Heart right ventricle (tissue), 16 donors: ENCODE measurements around the gene HUNK. TPM values are rescaled to one million over a fixed set of nuclear protein-coding genes. Genes with fewer than 3 reads are reported as not detected.

Experiments used
- ATAC-seq, 8 donors: fragments of 200-7000 bp; cut with Tn5 transposase; one replicate each; pipeline ENCODE4 v1.9.1; 2020; ENCODE audit warnings: mild to moderate bottlenecking in 8 of 8, moderate library complexity in 8 of 8, moderate number of reproducible peaks in 1 of 8
- DNase-seq, 2 donors: peaks; one replicate each; pipeline ENCODE4 v3.0.0-alpha.2; 2020
- H3K27ac ChIP-seq, 10 donors: fragments of 200-600 bp; sonication (generic) in 2 of 10; one replicate each; pipeline versions ENCODE4 v1.5.0 to v1.8.0; 2020 to 2022; ENCODE audit warnings: mild to moderate bottlenecking in 3 of 10
- H3K27me3 ChIP-seq, 7 donors: fragments of 200-600 bp; one replicate each; pipeline ENCODE4 v1.8.0; 2021 to 2022; ENCODE audit warnings: mild to moderate bottlenecking in 2 of 7
- H3K36me3 ChIP-seq, 9 donors: fragments of 200-600 bp; sonication (generic) in 1 of 9; one replicate each; pipeline versions ENCODE4 v1.5.0 to v1.8.0; 2020 to 2022; ENCODE audit warnings: mild to moderate bottlenecking in 2 of 9
- H3K4me1 ChIP-seq, 9 donors: fragments of 200-600 bp; sonication (generic) in 1 of 9; one replicate each; pipeline versions ENCODE4 v1.5.0 to v1.8.0; 2020 to 2022; ENCODE audit warnings: mild to moderate bottlenecking in 4 of 9
- H3K4me3 ChIP-seq, 10 donors: fragments of 200-600 bp; sonication (generic) in 2 of 10; one replicate each; pipeline versions ENCODE4 v1.5.0 to v1.8.0; 2020 to 2022; ENCODE audit warnings: mild to moderate bottlenecking in 7 of 10, moderate library complexity in 2 of 10
- H3K9me3 ChIP-seq, 11 donors: fragments of 200-600 bp in 10 of 11; sonication (generic) in 2 of 11; one replicate each; pipeline versions ENCODE4 v1.5.0 to v1.8.0; 2013 to 2022; ENCODE audit warnings: mild to moderate bottlenecking in 2 of 11, control low read depth in 1 of 11, moderate library complexity in 1 of 11
- CTCF ChIP-seq, 9 donors: fragments of 200-600 bp; sonication (generic) in 2 of 9; IDR thresholded peaks; one replicate each; pipeline versions ENCODE4 v1.5.0 to v1.8.0; 2021 to 2022; ENCODE audit warnings: antibody characterized with exemption in 9 of 9, mild to moderate bottlenecking in 5 of 9, moderate library complexity in 1 of 9
- WGBS, 2 donors: extraction: QIAGEN DNeasy Blood & Tissue Kit; methylation state at CpG; one replicate each; pipeline ENCODE4 v1.1.7; 2013; ENCODE audit warnings: inconsistent platforms in 1 of 2; 5-methylcytosine and 5-hydroxymethylcytosine counted together
- intact Hi-C, 10 donors: fragments of 100-400 bp; cut with DNase I; formaldehyde crosslinking; loops; one replicate each; pipeline versions ENCODE4 v1.11.1 to v1.14.2; 2022
- polyA plus RNA-seq, 2 donors: library from polyadenylated mRNA; stranded (reverse); fragments of 200-250 nt; gene quantifications; one replicate each; pipeline ENCODE4 v1.2.3, GENCODE V29; 2013
- total RNA-seq, 10 donors: library from RNA; stranded (reverse); fragmentation: NEBNext Ultra II Directional in 3 of 10; extraction: Animal tissue kit (Norgen Biotek cat#: 25700) in 3 of 10; gene quantifications; one replicate each; pipeline versions ENCODE4 v1.2.1 to v1.2.4, GENCODE V29; 2021 to 2023
- donor health status: Arrhythmogenic right ventricular cardiomyopathy.
- donor health status: ischemic (EF 13 %, LVEDD 7.1; RV severe dilation, severe dysfunction).
- donor health status: healthy with polysubstance abuse.
- donor health status: DM: no; HTN: yes; CAD: no.
- donor health status: DM: no; HTN: no; CAD: no.
- donor health status: ischemic (EF 25% LVEDD 6.9; RV normal size, moderate dysfunction).
- donor health status: ischemic (EF 25% LVEDD 5.7; RV mildly dilated, moderate dysfunction).
- donor health status: healthy.
- donor health status: DM: yes; HTN: yes; CAD: no.
- donor health status: Ischemic cardiomyopathy.
- donor health status: ischemic (EF 35%, LVEDD 5.7; RV mildly dilated, moderate dysfunction).
- donor health status: nonischemic (EF 11% LVEDD 7.7; RV severe dilation, severe dysfunction).
- donor health status: DM: yes; HTN: yes; CAD: no.
- donor health status: PGD.
- donor health status: ischemic (EF 29% LVEDD 5.4; RV normal size, mild dysfunction).
- donor health status: nonischemic (EF 23%, LVEDD 6.1; RV moderate dilation, normal function).

Gene HUNK
- total and polyA plus RNA-seq, 12 donors = 0.04 to 0.81 (median 0.10) TPM; not detected in 2

- DNase-seq (no peak), ATAC-seq (no peak)
- H3K4me1 ChIP-seq = no peaks in the 10 kb centered on the region
- H3K27ac ChIP-seq = no peak overlapping the region
- no peaks in the 10 kb centered on the region for H3K27me3 ChIP-seq
- no peak for TF ChIP-seq CTCF (IDR thresholded peaks at IDR 0.05)
- H3K36me3 ChIP-seq = no peaks in the 10 kb centered on the region
- H3K4me3 ChIP-seq = no peak overlapping the region
- intact Hi-C loops = no loop called here
- whole genome bisulfite sequencing, 2 donors = 72 to 74% methylated on average over 5 of the region's 5 CpGs
- H3K9me3 ChIP-seq = peaks cover 0 to 13% (median 0%) of the 10 kb centered on the region in 11 donors
Measured at GRCh38 chr21:32046191-32046590, 173.4 kb downstream of the HUNK start.

GRCh38 chr21:32048353-32048752 is 175.5 kb downstream of the HUNK start:
- H3K4me3 ChIP-seq = no peak overlapping the region
- H3K27me3 ChIP-seq = no peaks in the 10 kb centered on the region
- no peak for TF ChIP-seq CTCF (IDR thresholded peaks at IDR 0.05)
- H3K27ac ChIP-seq = no peak overlapping the region
- intact Hi-C loops = no loop called here
- H3K36me3 ChIP-seq = no peaks in the 10 kb centered on the region
- ATAC-seq (no peak), DNase-seq (no peak)
- WGBS, 2 donors = 52 to 53% methylated on average over 4 of the region's 4 CpGs
- peaks cover 0 to 22% (median 8%) of the 10 kb centered on the region in 11 donors for H3K9me3 ChIP-seq
- no peaks in the 10 kb centered on the region for H3K4me1 ChIP-seq

Other genes with a start within 250 kb of the HUNK start
- gene SOD1, start 213.3 kb upstream of the HUNK start, total RNA-seq = 100 to 1,000 TPM; 358 to 456 (median 427) TPM
- gene SOD1, start 213.3 kb upstream of the HUNK start, polyA plus RNA-seq = 100 to 1,000 TPM; 411 to 418 TPM
- 10 to 100 TPM; 18.4 to 22.3 (median 20.5) TPM for gene SCAF4, start 140.9 kb upstream of the HUNK start, total RNA-seq
- 1 to 10 TPM; 5.6 to 7.6 TPM for gene SCAF4, start 140.9 kb upstream of the HUNK start, polyA plus RNA-seq